ENCODE data around the gene PRR19.
A peak's percentile ranks its signal among the peaks of the same experiment; 100 is the strongest.

PRR19 gene, protein sequence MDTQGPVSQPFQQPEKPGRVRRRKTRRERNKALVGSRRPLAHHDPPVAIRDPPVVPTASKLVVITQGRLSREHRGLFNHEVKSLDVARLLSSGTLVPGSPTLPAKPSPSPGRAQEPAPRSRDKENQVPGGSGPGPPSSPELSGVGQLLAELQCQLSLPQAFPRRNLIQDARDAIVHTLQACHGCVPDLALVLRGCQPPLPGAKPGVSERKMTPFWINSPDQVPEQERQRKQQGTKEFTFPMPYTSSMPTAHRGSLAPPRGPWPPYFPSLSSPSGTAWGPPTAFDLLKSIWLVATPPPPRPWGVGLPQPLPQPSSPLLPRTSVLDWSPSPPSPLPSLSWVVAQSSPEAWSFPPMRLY

DNA sequence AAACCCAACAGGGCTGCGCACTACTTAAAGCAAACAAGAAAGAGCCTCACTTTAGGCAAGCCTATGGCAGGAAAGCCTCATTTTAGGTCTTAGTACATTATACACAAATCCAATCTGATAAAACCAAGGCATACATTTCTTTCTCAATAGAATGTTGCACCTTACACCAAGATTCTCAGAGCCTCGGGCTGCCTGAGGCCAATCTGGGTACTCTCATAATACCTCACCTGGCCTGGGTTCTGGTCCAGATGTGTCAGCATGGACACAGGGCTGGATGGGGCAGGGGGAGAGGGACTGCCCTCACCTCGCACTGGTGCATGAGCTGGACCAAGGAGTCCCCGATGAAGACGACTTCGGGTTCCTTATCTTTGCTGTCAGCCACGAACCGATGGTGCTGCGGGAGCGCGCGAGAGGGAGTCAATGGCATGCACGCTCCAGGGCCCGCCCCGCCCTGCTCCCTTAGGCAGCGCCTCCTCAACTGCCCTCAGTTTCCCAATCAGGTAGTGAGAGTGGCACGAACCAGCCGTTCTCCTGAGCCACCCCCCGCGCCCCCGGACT is at the start of gene PRR19:
TSS of gene PRR19 (plus strand) at position 487 of the 558 bp plus-strand sequence. CDS start 7,453 bp downstream, outside the sequence.
- peaks cover 7% of the 10 kb centered on the region; the same call in 1 of the 2 replicates for H3K79me2 ChIP-seq (ENCODE audit: insufficient read depth, low read length)
- peak within 1 kb of the TSS; percentile 84 for H2AFZ ChIP-seq (ENCODE audit: low read depth, low read length, severe bottlenecking)

DNA sequence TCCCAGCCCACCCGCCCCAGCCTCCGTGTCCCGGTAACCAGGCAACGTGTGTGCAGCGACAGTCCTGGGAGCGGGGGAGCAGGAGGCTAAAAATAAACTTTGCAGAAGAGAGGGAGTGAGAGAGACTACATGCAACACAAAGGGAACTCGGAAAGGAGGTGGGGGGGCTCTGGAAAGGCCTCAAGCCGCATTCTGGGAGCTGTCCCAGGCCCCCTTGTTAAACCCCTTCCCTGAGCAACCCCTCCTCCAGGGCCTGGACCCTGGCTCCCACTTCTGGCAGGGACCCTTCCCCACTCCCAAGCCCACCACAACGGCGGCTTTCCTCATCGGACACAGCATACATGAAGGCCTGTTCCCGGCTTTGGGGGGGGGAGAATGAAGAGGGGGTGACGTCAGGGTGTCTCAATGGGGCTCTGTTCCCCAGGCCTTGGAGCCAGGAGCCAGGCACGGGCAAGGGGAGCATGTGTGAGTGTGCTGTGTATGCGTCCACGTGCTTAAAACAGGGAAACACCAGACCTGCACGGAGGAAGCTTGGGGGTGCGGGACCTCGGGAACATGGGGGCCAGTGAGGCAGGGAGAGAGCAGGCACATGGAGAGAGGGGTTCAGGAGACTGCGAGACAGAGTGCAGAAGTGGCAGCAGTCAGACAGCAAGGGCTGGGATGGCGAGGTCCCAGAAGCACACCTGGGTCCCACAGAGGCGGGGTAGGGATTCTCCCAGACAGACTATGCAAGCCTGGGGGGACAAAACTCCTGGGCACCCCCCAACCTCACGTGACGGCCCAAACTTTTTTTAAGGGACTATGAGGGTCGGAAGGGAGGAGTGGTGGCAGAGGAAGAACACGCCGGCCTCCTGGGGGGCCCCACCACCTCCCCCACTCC is 49.3 kb upstream of the PRR19 start:
- Histone ChIP-seq H3K36me3 (ENCODE audit: low read length) (no peaks in the 10 kb centered on the region), H3K27ac (ENCODE audit: low read depth, low read length) (peak overlapping the region; percentile 42), H3K79me2 (ENCODE audit: insufficient read depth, low read length) (peaks cover 15% of the 10 kb centered on the region; the same call in 1 of the 2 replicates), H3K9me2 (replicated peaks; ENCODE audit: insufficient read depth, low read length) (no peaks in the 10 kb centered on the region), H2AFZ (ENCODE audit: low read depth, low read length, severe bottlenecking) (no peak overlapping the region), H4K20me1 (ENCODE audit: low read depth, low read length) (no peaks in the 10 kb centered on the region), H3K4me2 (ENCODE audit: low read depth, low read length, poor library complexity, severe bottlenecking) (peak overlapping the region; percentile 54), H3K9ac (ENCODE audit: low read length) (peak overlapping the region; percentile 98), H3K9me3 (ENCODE audit: insufficient read depth, low read length) (no peaks in the 10 kb centered on the region), H3K27me3 (ENCODE audit: low read length) (no peaks in the 10 kb centered on the region), H3F3A (ENCODE audit: insufficient read depth) (peaks cover 15% of the 10 kb centered on the region; the same call in 1 of the 2 replicates), H3K4me3 (ENCODE audit: insufficient read depth, low read length, poor library complexity, severe bottlenecking) (peak overlapping the region; percentile 96)
- no peak for TF ChIP-seq EZH2phosphoT487 (conservative IDR thresholded peaks at IDR 0.05; ENCODE audit: low read length)
- TF ChIP-seq, protein P1, sequence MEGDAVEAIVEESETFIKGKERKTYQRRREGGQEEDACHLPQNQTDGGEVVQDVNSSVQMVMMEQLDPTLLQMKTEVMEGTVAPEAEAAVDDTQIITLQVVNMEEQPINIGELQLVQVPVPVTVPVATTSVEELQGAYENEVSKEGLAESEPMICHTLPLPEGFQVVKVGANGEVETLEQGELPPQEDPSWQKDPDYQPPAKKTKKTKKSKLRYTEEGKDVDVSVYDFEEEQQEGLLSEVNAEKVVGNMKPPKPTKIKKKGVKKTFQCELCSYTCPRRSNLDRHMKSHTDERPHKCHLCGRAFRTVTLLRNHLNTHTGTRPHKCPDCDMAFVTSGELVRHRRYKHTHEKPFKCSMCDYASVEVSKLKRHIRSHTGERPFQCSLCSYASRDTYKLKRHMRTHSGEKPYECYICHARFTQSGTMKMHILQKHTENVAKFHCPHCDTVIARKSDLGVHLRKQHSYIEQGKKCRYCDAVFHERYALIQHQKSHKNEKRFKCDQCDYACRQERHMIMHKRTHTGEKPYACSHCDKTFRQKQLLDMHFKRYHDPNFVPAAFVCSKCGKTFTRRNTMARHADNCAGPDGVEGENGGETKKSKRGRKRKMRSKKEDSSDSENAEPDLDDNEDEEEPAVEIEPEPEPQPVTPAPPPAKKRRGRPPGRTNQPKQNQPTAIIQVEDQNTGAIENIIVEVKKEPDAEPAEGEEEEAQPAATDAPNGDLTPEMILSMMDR (IDR thresholded peaks at IDR 0.05; ENCODE audit: insufficient read depth, low read length, poor library complexity, severe bottlenecking) = no peak

More for the DNA sequence above, at the start of gene PRR19:
- Histone ChIP-seq H3K36me3 (ENCODE audit: low read length) (no peaks in the 10 kb centered on the region), H3K27me3 (ENCODE audit: low read length) (no peaks in the 10 kb centered on the region), H3K27ac (ENCODE audit: low read depth, low read length) (peak within 1 kb of the TSS; percentile 37), H3K9ac (ENCODE audit: low read length) (peak within 1 kb of the TSS; percentile 88), H3K9me3 (ENCODE audit: insufficient read depth, low read length) (no peaks in the 10 kb centered on the region), H3F3A (ENCODE audit: insufficient read depth) (peaks cover 11% of the 10 kb centered on the region), H3K9me2 (replicated peaks; ENCODE audit: insufficient read depth, low read length) (no peaks in the 10 kb centered on the region), H4K20me1 (ENCODE audit: low read depth, low read length) (no peaks in the 10 kb centered on the region), H3K4me2 (ENCODE audit: low read depth, low read length, poor library complexity, severe bottlenecking) (peak within 1 kb of the TSS; percentile 83), H3K4me3 (ENCODE audit: insufficient read depth, low read length, poor library complexity, severe bottlenecking) (peak within 1 kb of the TSS; percentile 84)
- TF ChIP-seq, protein P1 (IDR thresholded peaks at IDR 0.05; ENCODE audit: insufficient read depth, low read length, poor library complexity, severe bottlenecking) = no peak
- TF ChIP-seq EZH2phosphoT487 (conservative IDR thresholded peaks at IDR 0.05; ENCODE audit: low read length) = no peak

DNA sequence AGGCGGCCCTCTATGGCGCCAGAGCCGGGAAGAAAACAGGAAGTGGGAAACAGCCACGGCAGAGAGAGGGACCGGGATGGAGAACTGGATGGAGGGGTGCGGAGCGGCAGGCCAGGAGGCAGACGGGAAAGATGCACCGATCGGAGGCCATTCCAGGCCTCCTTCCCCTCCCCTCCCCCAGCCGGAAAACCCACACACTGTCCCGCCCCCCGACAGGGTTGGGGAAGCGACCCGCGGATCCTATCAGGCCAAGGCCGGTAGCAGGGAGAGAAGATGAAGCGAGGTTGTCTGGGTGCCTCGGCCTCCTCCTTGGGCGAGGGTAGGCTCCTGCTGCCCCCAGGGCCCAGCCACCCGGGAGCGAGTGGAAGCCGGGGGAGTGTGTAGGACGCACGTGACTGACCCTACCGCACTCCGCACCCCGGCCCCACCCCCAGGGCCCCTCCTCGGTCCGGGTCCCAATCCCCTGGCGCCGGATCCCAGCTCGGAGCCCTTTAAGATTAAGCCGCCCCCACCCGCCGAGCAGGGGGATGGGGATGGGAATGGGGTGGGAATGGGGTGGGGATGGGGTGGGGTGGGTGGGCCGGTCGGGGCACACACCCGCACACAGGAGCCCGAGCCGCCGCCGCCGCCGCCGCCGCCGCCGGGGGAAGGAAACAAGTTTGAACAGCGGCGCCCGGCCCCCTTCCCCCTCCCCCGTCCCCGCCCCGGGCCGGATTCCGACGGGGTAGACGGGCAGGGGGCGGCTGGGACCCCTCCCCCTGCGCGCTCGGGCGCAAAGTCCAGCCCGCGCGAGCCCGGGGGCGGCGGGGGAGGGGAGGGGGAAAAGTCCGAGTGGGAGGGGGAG is 48.5 kb upstream of the PRR19 start:
- Histone ChIP-seq H3K27me3 (ENCODE audit: low read length) (no peaks in the 10 kb centered on the region), H3K4me3 (ENCODE audit: insufficient read depth, low read length, poor library complexity, severe bottlenecking) (peak overlapping the region; percentile 96), H2AFZ (ENCODE audit: low read depth, low read length, severe bottlenecking) (peak overlapping the region; percentile 65), H3F3A (ENCODE audit: insufficient read depth) (peaks cover 15% of the 10 kb centered on the region; the same call in 1 of the 2 replicates), H3K4me2 (ENCODE audit: low read depth, low read length, poor library complexity, severe bottlenecking) (peak overlapping the region; percentile 90), H3K79me2 (ENCODE audit: insufficient read depth, low read length) (peaks cover 15% of the 10 kb centered on the region; the same call in 1 of the 2 replicates), H3K9me2 (replicated peaks; ENCODE audit: insufficient read depth, low read length) (no peaks in the 10 kb centered on the region), H3K9me3 (ENCODE audit: insufficient read depth, low read length) (no peaks in the 10 kb centered on the region), H4K20me1 (ENCODE audit: low read depth, low read length) (no peaks in the 10 kb centered on the region), H3K27ac (ENCODE audit: low read depth, low read length) (peak overlapping the region; percentile 75), H3K9ac (ENCODE audit: low read length) (peak overlapping the region; percentile 98), H3K36me3 (ENCODE audit: low read length) (no peaks in the 10 kb centered on the region)
- TF ChIP-seq, protein P1 (IDR thresholded peaks at IDR 0.05; ENCODE audit: insufficient read depth, low read length, poor library complexity, severe bottlenecking) = no peak
- no peak for TF ChIP-seq EZH2phosphoT487 (conservative IDR thresholded peaks at IDR 0.05; ENCODE audit: low read length)

Data from SU-DHL-6 (cell line).